ENCODE results near the gene EPHA3.

Gene EPHA3

DNA sequence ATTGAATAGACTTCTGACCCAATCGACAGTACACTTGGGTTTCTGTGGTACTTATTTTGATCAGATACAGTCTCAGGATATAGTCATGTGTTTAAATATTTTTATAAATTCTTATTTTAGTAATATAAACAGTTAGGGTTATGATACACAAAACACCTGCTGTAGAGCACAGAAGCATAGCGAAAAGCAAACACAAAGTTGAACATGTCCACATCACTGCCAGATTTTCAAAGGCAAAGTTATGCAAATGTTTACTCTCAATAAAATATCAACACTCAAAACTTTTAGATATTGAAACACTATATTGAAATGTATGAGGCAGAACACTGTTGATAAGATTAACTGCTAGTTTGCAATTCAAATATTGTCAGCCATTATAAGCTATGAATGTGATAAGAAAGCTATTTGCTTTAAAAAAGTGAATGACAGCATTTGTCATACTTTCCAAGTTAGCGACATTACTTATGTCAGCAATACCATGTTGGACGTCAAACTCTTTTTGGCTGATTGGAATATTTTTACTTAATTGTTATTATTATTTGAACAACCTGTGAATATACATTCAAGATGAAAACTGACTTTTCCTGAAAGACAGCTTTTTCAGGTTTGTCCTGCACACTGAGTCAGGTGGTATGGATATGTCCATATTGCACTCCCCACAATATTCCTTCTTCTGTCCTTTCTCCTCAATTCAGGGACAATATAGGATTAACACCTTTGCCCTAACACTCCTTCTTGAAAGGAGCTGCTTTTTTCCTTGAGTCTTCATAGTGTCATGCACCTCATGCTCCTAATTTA, 367.1 kb downstream of the EPHA3 start:
- DNase-seq: no peak

DNA sequence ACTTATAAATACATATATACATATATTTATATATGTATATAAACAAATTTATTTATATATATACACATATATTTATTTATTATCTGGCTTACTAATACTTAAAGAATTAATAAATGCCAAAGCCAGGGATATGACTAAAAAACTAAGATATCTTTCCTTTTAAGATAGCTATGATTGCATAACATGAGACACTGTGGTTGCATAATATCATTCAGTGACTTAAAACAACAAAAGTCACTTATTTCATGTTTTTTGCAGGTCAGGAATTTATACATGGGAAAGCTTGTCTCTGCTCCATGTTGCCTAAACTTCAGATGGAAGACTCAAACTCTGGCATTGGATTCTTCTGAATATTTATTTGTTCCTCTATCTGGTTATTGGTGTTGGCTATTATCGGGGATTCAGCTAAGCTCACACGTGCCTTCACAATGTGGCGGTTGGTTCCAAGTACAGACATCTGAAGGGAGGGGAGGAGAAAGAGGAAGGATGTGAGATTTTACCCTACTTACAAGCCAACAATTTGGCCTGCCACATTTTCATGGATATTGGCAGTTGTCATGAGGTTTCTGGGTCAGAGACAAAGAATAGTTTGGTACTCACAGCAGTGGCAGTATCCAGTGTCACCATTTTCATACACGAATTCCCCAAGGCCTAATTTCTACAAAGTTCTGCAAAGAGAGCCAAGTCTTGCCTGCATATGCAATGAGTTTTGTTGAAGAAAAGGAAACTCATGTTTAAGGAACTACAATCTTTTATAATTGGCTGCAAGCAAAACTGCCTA, 381.6 kb downstream of the EPHA3 start:
- no peak for DNase-seq

DNA sequence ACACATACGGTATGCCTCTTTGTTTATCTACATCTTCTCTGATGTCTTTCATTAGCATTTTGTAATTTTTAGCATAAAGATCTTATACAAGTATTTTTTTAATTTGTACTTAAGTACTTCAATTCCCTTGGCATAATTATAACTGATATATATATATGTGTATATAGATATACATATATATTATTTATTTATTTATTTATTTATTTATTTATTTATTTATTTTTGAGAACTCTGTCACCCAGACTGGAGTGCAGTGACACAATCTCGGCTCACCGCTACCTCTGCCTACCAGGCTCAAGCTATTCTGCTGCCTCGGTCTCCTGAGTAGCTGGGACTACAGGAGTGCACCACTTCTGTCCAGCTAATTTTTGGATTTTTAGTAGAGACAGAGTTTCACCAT, 382.7 kb downstream of the EPHA3 start:
- no peak for DNase-seq

DNA sequence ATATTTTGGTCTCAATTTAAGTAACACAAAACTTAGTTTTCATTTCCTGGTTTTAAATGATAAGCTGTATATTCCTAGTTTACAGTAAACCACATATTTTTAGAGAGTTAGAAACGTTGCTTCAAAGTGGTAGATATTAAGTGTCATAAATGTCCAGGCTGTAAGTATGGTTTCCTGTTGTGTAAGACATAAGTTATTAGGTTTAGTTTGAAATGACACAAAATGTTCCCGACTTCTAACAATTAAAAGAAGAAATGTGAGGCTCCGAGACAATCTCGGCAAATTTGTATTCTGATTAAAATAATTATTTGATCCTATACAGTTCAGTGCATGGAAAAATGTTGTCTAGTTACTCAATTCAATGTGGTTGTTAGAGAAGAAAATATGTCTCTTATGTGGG, 387.3 kb downstream of the EPHA3 start:
- DNase-seq: no peak

DNA sequence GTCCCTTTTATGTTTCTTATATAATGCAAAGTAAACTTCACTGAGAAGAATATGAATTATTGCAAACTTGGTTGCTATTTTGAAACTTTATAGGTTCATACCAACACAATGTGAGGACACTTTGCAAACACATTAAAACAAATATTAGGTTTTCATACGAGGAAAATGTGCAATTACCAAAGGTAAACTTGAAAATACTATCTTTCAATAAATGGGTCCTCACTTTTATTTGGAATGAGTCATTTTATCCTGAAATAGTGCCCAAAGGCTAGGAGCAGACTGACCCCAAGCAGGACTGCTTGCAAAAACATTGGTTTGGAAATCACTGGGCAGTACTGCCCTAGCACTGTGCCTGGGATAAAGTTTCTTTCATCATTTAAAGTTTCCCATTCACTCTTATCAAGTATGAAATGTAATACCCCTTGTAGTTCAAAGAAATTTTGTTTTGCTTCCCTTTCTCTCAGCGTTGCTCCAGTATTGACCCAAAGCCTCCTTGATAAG, 396.5 kb downstream of the EPHA3 start:
- no peak for DNase-seq

DNA sequence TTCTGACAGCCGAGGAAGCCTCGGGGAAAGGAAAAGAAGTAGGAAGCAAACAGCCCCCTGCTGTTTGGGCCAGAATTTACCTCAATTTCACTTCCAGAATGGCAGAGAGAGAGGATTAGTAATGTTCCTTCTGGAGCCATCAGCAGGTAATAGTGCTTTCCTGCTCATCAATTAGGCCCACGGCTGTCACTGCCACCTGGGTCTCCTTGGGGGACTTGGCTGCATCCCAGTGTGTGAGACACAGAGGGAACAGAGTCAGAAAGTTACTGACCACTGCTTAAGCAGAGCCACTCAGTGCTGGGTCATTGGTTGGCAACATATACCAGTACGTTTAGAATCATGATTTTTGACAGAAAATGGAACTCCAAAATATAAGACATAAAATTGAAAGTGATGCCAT, 397.0 kb downstream of the EPHA3 start:
- no peak for DNase-seq

DNA sequence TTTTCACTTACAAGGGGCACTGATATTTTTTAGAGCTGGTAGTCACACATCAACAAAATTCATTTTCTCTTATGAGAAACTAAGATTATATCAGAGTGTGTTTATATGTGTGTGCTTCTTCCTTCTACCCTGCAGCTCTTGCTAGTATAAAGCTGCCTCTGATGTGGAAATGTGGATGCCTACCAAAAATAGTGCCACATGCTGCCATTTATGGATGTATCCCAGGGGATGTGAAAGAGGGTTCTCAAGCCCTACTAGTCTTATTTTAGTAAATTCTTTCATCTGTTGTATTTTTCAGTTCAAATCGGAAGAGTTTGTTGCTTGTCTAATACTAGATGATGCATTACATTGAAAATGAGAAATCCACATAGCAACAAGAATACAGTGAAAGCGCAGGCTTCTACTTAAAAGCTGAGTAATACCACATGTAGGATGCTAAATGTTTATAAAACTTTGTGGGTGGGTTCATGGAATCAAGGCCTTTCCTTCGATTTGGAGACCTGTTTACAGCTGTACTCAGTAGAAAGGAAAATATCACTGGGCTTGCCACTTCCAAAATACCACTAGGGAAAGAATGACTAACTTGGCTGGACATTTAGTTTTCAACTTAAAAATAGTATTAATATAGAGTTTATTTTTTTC, 399.2 kb downstream of the EPHA3 start:
- DNase-seq: no peak

DNA sequence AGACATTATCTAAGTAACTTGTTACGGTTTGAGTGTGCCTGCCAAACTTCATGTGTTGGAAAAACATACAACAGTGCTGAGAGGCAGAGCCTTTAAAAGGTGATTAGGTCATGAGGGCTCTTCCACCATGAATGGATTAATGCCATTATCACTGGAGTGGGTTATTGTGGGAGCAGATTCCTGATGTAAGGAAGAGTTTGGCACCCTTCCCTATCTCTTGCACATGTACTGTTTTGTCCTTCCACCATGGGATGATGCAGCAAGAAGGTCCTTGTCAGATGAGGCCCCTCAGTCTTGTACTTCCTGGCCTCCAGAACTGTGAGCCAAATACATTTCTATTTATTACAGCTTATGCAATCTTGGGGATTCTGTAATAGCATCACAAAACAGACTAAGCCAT, 413.9 kb downstream of the EPHA3 start:
- DNase-seq: no peak

DNA sequence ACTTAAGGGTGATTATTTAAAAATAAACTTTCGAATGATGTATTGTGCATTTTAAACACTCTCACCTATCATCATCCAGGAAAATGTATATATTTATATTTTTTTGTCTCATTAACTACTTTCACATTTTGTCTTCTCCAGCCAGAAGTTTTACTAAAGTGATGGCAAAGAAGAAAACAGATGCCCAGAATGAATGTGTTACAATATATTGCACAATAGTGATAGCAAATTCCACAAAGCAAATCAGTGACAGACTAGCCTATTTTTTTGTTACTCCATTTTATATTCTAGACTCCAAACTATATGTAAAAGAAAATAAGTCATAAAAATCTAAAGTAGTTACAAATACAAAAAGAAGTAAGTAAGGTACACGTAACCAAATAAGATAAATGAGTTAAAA, 414.7 kb downstream of the EPHA3 start:
- DNase-seq: no peak

DNA sequence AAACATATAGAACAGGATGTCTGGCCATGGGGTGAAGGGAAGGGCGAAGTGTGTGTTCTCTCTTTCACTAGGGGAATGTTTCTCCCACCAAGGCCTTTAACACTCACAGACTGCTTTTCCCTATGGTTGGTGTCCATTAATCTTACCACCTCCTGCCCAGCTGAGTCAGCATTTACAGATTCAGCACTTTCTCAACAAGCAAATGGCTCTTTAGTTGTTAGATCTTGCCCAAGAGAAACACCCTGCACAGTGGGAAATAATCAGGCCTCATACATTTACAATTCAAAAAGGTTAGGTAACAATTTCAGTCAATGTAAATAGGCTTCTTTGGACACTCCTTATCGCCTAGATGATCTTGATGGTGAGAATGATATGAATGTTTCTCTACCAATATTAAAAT, 418.2 kb downstream of the EPHA3 start:
- DNase-seq: no peak

DNA sequence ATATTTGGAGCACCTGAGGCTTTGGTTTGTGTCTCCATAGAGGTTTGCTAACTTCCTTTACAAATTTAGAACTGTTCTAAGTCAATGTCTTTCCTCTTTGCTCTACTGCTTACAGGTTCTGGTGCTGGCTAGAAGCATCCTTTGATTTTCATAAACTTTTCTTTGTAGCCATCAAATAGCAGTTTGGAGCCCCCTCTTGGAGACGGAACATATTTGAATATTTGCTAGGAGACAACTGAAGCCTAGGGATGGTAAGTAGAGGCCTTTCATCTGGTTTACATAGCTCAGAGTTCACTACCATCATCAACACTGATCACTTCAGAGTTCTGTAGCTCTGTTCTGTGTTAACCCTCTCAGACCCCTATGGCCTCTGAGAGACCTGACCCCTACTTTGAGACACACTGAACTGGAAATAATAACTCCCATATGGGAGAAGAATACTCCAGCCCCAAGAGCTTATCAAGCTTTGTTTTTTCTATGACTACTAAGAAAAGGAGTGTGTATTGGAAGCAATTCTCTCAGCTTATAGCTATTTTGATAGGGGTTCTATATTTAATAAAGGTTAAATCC, 420.4 kb downstream of the EPHA3 start:
- DNase-seq: no peak

Measured in NCI-H2081 (cell line).